Measurements from ENCODE around the gene TEX22.

TEX22 gene

GRCh38 chr14:105398044-105398725 lies at the start of gene TEX22:
TSS of gene TEX22 (plus strand) at chr14:105398538. CDS start at chr14:105399341, 803 bp downstream.
- H3K9me3 Mint-ChIP-seq = no peaks in the 10 kb centered on the region
- DNase-seq (ENCODE audit: low spot score in 2 of 2) (peak; percentile 93 to 97), ATAC-seq (ENCODE audit: low read depth) (peak; percentile 87)
- H3K27me3 Mint-ChIP-seq = no peaks in the 10 kb centered on the region
- H3K4me3 Mint-ChIP-seq = peak within 1 kb of the TSS; percentile 91
- peaks cover 12% of the 10 kb centered on the region for H3K36me3 Mint-ChIP-seq
- H3K4me1 Mint-ChIP-seq = peaks cover 16% of the 10 kb centered on the region
- H3K27ac Mint-ChIP-seq = peak within 1 kb of the TSS; percentile 58

- Mint-ChIP-seq H3K4me1 (peaks cover 8% of the 10 kb centered on the region), H3K27ac (no peak overlapping the region), H3K36me3 (peaks cover 4% of the 10 kb centered on the region), H3K27me3 (peaks cover 2% of the 10 kb centered on the region), H3K9me3 (peaks cover 3% of the 10 kb centered on the region), H3K4me3 (no peak overlapping the region)
- DNase-seq (ENCODE audit: low spot score in 2 of 2) (no peak), ATAC-seq (ENCODE audit: low read depth) (no peak)
Observed at GRCh38 chr14:105348945-105349699, 49.2 kb upstream of the TEX22 start.

- Mint-ChIP-seq H3K27ac (no peak overlapping the region), H3K27me3 (peaks cover 2% of the 10 kb centered on the region), H3K36me3 (peaks cover 4% of the 10 kb centered on the region), H3K4me3 (no peak overlapping the region), H3K9me3 (peaks cover 3% of the 10 kb centered on the region), H3K4me1 (peaks cover 8% of the 10 kb centered on the region)
- no peak for ATAC-seq (ENCODE audit: low read depth)
- no peak for DNase-seq (ENCODE audit: low spot score in 2 of 2)
Observed at GRCh38 chr14:105349992-105350391, 48.3 kb upstream of the TEX22 start.

- H3K9me3 Mint-ChIP-seq = peaks cover 1% of the 10 kb centered on the region
- peaks cover 8% of the 10 kb centered on the region for H3K4me1 Mint-ChIP-seq
- ATAC-seq (ENCODE audit: low read depth) = no peak
- H3K27me3 Mint-ChIP-seq = peaks cover 2% of the 10 kb centered on the region
- H3K27ac Mint-ChIP-seq = no peak overlapping the region
- DNase-seq (ENCODE audit: low spot score in 2 of 2) = no peak
- H3K4me3 Mint-ChIP-seq = no peak overlapping the region
- peaks cover 3% of the 10 kb centered on the region for H3K36me3 Mint-ChIP-seq
Observed at GRCh38 chr14:105350450-105351244, 47.7 kb upstream of the TEX22 start.

GRCh38 chr14:105351410-105351809 lies 46.9 kb upstream of the TEX22 start:
- peaks cover 7% of the 10 kb centered on the region for H3K4me1 Mint-ChIP-seq
- no peaks in the 10 kb centered on the region for H3K9me3 Mint-ChIP-seq
- H3K4me3 Mint-ChIP-seq = no peak overlapping the region
- peaks cover 2% of the 10 kb centered on the region for H3K27me3 Mint-ChIP-seq
- DNase-seq (ENCODE audit: low spot score in 2 of 2) (no peak), ATAC-seq (ENCODE audit: low read depth) (no peak)
- peaks cover 2% of the 10 kb centered on the region for H3K36me3 Mint-ChIP-seq
- H3K27ac Mint-ChIP-seq = no peak overlapping the region

- H3K27me3 Mint-ChIP-seq = no peaks in the 10 kb centered on the region
- H3K27ac Mint-ChIP-seq = peak overlapping the region; percentile 89
- no peaks in the 10 kb centered on the region for H3K9me3 Mint-ChIP-seq
- H3K4me1 Mint-ChIP-seq = peaks cover 5% of the 10 kb centered on the region
- DNase-seq (ENCODE audit: low spot score in 2 of 2) (peak; percentile 93 to 95), ATAC-seq (ENCODE audit: low read depth) (peak; percentile 92)
- H3K4me3 Mint-ChIP-seq = no peak overlapping the region
- peaks cover 2% of the 10 kb centered on the region for H3K36me3 Mint-ChIP-seq
Observed at GRCh38 chr14:105351920-105352851, 46.2 kb upstream of the TEX22 start.

- H3K36me3 Mint-ChIP-seq = peaks cover 2% of the 10 kb centered on the region
- peaks cover 5% of the 10 kb centered on the region for H3K4me1 Mint-ChIP-seq
- H3K9me3 Mint-ChIP-seq = no peaks in the 10 kb centered on the region
- no peak overlapping the region for H3K4me3 Mint-ChIP-seq
- peak overlapping the region; percentile 89 for H3K27ac Mint-ChIP-seq
- H3K27me3 Mint-ChIP-seq = no peaks in the 10 kb centered on the region
- ATAC-seq (ENCODE audit: low read depth) (no peak), DNase-seq (ENCODE audit: low spot score in 2 of 2) (no peak)
Observed at GRCh38 chr14:105353136-105353535, 45.2 kb upstream of the TEX22 start.

GRCh38 chr14:105354541-105354940 lies 43.8 kb upstream of the TEX22 start:
- no peak overlapping the region for H3K27ac Mint-ChIP-seq
- no peak overlapping the region for H3K4me3 Mint-ChIP-seq
- DNase-seq (ENCODE audit: low spot score in 2 of 2) = no peak

GRCh38 chr14:105355049-105355575 lies 43.2 kb upstream of the TEX22 start:
- Mint-ChIP-seq H3K27ac (no peak overlapping the region), H3K27me3 (no peaks in the 10 kb centered on the region), H3K4me3 (no peak overlapping the region), H3K4me1 (peaks cover 5% of the 10 kb centered on the region), H3K36me3 (peaks cover 2% of the 10 kb centered on the region), H3K9me3 (no peaks in the 10 kb centered on the region)
- DNase-seq (ENCODE audit: low spot score in 2 of 2) = no peak
- no peak for ATAC-seq (ENCODE audit: low read depth)

More at GRCh38 chr14:105354541-105354940, 43.8 kb upstream of the TEX22 start:
- Mint-ChIP-seq H3K27me3 (no peaks in the 10 kb centered on the region), H3K36me3 (peaks cover 2% of the 10 kb centered on the region), H3K4me1 (peaks cover 5% of the 10 kb centered on the region), H3K9me3 (no peaks in the 10 kb centered on the region)
- no peak for ATAC-seq (ENCODE audit: low read depth)

- Mint-ChIP-seq H3K27me3 (no peaks in the 10 kb centered on the region), H3K4me3 (no peak overlapping the region), H3K4me1 (peaks cover 5% of the 10 kb centered on the region), H3K36me3 (peaks cover 4% of the 10 kb centered on the region), H3K27ac (no peak overlapping the region), H3K9me3 (no peaks in the 10 kb centered on the region)
- DNase-seq (ENCODE audit: low spot score in 2 of 2) (no peak), ATAC-seq (ENCODE audit: low read depth) (no peak)
Observed at GRCh38 chr14:105355850-105356604, 42.3 kb upstream of the TEX22 start.

GRCh38 chr14:105356927-105357326 lies 41.4 kb upstream of the TEX22 start:
- no peak overlapping the region for H3K27ac Mint-ChIP-seq
- no peaks in the 10 kb centered on the region for H3K27me3 Mint-ChIP-seq
- peaks cover 5% of the 10 kb centered on the region for H3K4me1 Mint-ChIP-seq
- ATAC-seq (ENCODE audit: low read depth) (no peak), DNase-seq (ENCODE audit: low spot score in 2 of 2) (no peak)
- no peaks in the 10 kb centered on the region for H3K9me3 Mint-ChIP-seq
- no peak overlapping the region for H3K4me3 Mint-ChIP-seq
- peaks cover 5% of the 10 kb centered on the region for H3K36me3 Mint-ChIP-seq

GRCh38 chr14:105357626-105358025 lies 40.7 kb upstream of the TEX22 start:
- H3K4me3 Mint-ChIP-seq = no peak overlapping the region
- H3K4me1 Mint-ChIP-seq = peaks cover 3% of the 10 kb centered on the region
- no peaks in the 10 kb centered on the region for H3K9me3 Mint-ChIP-seq
- ATAC-seq (ENCODE audit: low read depth) = no peak
- no peak for DNase-seq (ENCODE audit: low spot score in 2 of 2)
- H3K36me3 Mint-ChIP-seq = peaks cover 5% of the 10 kb centered on the region
- H3K27ac Mint-ChIP-seq = no peak overlapping the region
- H3K27me3 Mint-ChIP-seq = no peaks in the 10 kb centered on the region

All from memory B cell (primary cell).